Airway epithelial cell (primary cell): ENCODE data around the gene MLH1. TPM values are rescaled to one million over a fixed set of nuclear protein-coding genes. Genes with fewer than 3 reads are reported as not detected.

Source experiments
- total RNA-seq: library from RNA; depleted of rRNA; stranded (reverse); fragments of >200 nt; gene quantifications from 2 replicates; pipeline ENCODE4 v1.2.3, GENCODE V29; 2015

Gene MLH1
- 43.5 and 44.1 TPM in 2 replicates for total RNA-seq

DNA sequence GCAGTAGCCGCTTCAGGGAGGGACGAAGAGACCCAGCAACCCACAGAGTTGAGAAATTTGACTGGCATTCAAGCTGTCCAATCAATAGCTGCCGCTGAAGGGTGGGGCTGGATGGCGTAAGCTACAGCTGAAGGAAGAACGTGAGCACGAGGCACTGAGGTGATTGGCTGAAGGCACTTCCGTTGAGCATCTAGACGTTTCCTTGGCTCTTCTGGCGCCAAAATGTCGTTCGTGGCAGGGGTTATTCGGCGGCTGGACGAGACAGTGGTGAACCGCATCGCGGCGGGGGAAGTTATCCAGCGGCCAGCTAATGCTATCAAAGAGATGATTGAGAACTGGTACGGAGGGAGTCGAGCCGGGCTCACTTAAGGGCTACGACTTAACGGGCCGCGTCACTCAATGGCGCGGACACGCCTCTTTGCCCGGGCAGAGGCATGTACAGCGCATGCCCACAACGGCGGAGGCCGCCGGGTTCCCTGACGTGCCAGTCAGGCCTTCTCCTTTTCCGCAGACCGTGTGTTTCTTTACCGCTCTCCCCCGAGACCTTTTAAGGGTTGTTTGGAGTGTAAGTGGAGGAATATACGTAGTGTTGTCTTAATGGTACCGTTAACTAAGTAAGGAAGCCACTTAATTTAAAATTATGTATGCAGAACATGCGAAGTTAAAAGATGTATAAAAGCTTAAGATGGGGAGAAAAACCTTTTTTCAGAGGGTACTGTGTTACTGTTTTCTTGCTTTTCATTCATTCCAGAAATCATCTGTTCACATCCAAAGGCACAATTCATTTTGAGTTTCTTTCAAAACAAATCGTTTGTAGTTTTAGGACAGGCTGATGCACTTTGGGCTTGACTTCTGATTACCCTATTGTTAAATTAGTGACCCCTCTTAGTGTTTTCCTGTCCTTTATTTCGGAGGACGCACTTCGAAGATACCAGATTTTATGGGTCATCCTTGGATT, at the start of gene MLH1:
Gene MLH1 (plus strand): TSS at position 193 of the 958 bp plus-strand sequence. CDS start 30 bp downstream, at position 223.

DNA sequence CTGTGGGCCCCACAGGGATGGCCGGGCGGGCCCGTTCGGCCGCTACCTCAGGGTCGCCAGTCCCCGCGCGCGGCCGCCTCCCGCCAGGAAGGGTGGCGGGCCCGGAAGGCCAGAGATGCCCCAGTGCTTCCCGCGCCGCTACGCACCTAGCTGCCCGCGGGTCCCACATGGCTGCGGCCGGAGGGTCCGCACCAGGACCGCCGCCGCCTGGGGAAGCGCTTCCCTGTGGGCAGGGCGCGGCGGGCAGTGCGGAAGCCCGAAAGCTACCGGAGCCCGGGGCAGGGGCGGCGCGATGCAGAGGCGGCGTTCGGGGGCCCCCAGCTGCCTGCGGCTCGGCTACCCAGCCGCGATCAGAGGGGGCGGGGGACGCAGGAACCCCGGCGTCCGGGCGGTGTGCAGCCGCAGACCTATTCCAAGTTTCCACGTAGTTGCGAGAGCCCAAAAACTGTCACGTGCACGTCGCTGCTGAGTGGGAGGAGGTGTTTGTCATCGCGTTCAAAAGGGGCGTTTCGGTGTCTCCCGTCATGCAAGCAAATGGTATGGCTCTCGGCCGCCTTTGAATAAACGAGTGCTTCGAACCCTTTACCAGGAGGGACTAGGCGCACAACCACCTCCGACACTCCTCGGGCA, 48.6 kb upstream of the MLH1 start, which contains the start of gene TRANK1:
Gene TRANK1 (minus strand): TSS at position 414 of the 630 bp plus-strand sequence. CDS start 245 bp downstream, at position 169.

DNA sequence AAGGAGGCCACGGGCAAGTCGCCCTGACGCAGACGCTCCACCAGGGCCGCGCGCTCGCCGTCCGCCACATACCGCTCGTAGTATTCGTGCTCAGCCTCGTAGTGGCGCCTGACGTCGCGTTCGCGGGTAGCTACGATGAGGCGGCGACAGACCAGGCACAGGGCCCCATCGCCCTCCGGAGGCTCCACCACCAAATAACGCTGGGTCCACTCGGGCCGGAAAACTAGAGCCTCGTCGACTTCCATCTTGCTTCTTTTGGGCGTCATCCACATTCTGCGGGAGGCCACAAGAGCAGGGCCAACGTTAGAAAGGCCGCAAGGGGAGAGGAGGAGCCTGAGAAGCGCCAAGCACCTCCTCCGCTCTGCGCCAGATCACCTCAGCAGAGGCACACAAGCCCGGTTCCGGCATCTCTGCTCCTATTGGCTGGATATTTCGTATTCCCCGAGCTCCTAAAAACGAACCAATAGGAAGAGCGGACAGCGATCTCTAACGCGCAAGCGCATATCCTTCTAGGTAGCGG, 452 bp upstream of the MLH1 start, which contains the start of gene EPM2AIP1:
Gene EPM2AIP1 (minus strand): TSS at position 326 of the 520 bp plus-strand sequence. CDS start 54 bp downstream, at position 272.

Other genes with a start within 250 kb of the MLH1 start
- not detected in 2 replicates for gene DCLK3, start 229.0 kb upstream of the MLH1 start, total RNA-seq
- gene TRANK1, start 48.5 kb upstream of the MLH1 start, total RNA-seq = 0.60 and 0.78 TPM in 2 replicates
- 2.1 and 3.2 TPM in 2 replicates for gene EPM2AIP1, start 387 bp upstream of the MLH1 start, total RNA-seq
- gene LRRFIP2, start 181.1 kb downstream of the MLH1 start, total RNA-seq = 49.4 and 53.1 TPM in 2 replicates
- gene GOLGA4, start 249.8 kb downstream of the MLH1 start, total RNA-seq = 37.3 and 45.6 TPM in 2 replicates